Osteocyte (in vitro differentiated cells): ENCODE data around the gene EXOC3L2. TPM values are rescaled to one million over a fixed set of nuclear protein-coding genes. Genes with fewer than 3 reads are reported as not detected.

Experiments used
- DNase-seq: peaks from one replicate; pipeline ENCODE4 v3.0.0; 2021; ENCODE audit warnings: mixed read lengths; ENCODE audit not compliant: unreplicated experiment; ENCODE audit errors: extremely low spot score
- H3K27ac Mint-ChIP-seq: one replicate; pipeline ENCODE4 v1.8.0; 2021; ENCODE audit warnings: mild to moderate bottlenecking, mixed read lengths; ENCODE audit not compliant: unreplicated experiment
- H3K27me3 Mint-ChIP-seq: one replicate; pipeline ENCODE4 v1.8.0; 2021; ENCODE audit warnings: mixed read lengths; ENCODE audit not compliant: unreplicated experiment
- H3K36me3 Mint-ChIP-seq: one replicate; pipeline ENCODE4 v1.8.0; 2021; ENCODE audit warnings: mixed read lengths; ENCODE audit not compliant: unreplicated experiment
- H3K4me1 Mint-ChIP-seq: one replicate; pipeline ENCODE4 v1.8.0; 2021; ENCODE audit warnings: mixed read lengths; ENCODE audit not compliant: unreplicated experiment
- H3K4me3 Mint-ChIP-seq: one replicate; pipeline ENCODE4 v1.8.0; 2021; ENCODE audit warnings: mild to moderate bottlenecking, moderate library complexity, mixed read lengths; ENCODE audit not compliant: unreplicated experiment
- H3K9me3 Mint-ChIP-seq: one replicate; pipeline ENCODE4 v1.8.0; 2021; ENCODE audit warnings: mixed read lengths; ENCODE audit not compliant: unreplicated experiment
- total RNA-seq: library from RNA; stranded (reverse); gene quantifications from 2 replicates; pipeline ENCODE4 v1.2.1, GENCODE V29; 2021
- TF ChIP-seq, protein P1 (sequence below): fragments of 200-600 bp; sonication (generic); IDR thresholded peaks from 2 replicates; pipeline ENCODE4 v1.5.0; 2021; ENCODE audit warnings: antibody characterized with exemption, mild to moderate bottlenecking, moderate library complexity

EXOC3L2 gene
- total RNA-seq, 1 donor from 2014 or later, result 11.1 TPM

DNA sequence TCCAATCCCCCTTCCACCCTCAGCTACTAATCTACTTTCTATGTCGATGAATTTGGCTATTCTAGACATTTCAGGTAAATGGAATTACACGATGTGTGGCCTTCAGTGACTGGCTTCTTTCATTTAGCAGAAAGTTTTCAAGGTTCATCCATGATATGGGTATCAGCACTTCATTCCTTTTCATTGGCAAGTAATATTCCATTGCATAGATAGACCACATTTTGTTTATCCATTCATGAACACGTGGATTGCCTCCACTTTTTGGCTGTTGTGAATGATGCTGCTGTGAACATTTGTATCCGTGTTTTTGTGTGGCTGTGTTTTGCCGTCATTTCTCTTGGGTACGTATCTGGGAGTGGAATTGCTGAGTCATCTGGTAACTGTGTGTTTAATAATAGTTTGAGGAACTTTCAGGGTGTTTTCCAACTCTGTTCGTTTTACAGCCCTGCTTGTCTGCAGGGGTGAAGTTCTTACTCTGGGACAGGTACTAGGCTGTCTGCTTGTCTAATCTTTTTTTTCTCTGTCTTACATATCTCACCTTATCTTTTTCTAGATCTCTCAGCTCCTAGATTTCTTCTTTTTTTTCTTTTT is 38.3 kb upstream of the EXOC3L2 start:
- no peaks in the 10 kb centered on the region for H3K27me3 Mint-ChIP-seq
- TF ChIP-seq, protein P1, sequence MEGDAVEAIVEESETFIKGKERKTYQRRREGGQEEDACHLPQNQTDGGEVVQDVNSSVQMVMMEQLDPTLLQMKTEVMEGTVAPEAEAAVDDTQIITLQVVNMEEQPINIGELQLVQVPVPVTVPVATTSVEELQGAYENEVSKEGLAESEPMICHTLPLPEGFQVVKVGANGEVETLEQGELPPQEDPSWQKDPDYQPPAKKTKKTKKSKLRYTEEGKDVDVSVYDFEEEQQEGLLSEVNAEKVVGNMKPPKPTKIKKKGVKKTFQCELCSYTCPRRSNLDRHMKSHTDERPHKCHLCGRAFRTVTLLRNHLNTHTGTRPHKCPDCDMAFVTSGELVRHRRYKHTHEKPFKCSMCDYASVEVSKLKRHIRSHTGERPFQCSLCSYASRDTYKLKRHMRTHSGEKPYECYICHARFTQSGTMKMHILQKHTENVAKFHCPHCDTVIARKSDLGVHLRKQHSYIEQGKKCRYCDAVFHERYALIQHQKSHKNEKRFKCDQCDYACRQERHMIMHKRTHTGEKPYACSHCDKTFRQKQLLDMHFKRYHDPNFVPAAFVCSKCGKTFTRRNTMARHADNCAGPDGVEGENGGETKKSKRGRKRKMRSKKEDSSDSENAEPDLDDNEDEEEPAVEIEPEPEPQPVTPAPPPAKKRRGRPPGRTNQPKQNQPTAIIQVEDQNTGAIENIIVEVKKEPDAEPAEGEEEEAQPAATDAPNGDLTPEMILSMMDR, result no peak
- peaks cover 41% of the 10 kb centered on the region for H3K36me3 Mint-ChIP-seq
- DNase-seq, result no peak
- H3K27ac Mint-ChIP-seq, result no peak overlapping the region
- no peak overlapping the region for H3K4me3 Mint-ChIP-seq
- H3K9me3 Mint-ChIP-seq, result no peaks in the 10 kb centered on the region
- H3K4me1 Mint-ChIP-seq, result no peaks in the 10 kb centered on the region

DNA sequence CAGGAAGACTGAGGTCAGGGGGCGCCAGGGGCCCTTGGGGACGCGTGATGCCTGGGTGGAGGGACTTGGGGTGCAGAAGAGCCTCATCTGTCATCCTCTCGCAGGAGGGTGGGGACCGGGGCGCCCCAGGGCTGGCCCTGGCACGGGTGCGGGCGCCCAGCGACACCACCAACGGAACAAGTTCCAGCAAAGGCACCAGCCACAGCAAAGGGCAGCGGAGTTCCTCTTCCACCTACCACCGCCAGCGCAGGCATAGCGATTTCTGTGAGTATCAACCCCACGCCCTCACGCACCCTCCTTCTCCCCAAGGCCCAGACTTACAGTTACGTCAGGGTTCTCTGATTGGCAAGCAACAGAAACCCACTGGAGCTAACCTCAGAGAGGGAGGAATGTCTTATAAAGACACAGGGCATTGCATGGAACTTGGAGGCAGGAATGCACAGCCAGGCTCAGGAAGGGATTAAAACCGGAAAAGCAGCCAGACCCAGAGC is 35.3 kb upstream of the EXOC3L2 start:
- Mint-ChIP-seq H3K4me3 (no peak overlapping the region), H3K27ac (no peak overlapping the region), H3K4me1 (peaks cover 3% of the 10 kb centered on the region), H3K27me3 (no peaks in the 10 kb centered on the region), H3K9me3 (no peaks in the 10 kb centered on the region), H3K36me3 (peaks cover 33% of the 10 kb centered on the region)
- DNase-seq, result no peak
- TF ChIP-seq, protein P1, result no peak

DNA sequence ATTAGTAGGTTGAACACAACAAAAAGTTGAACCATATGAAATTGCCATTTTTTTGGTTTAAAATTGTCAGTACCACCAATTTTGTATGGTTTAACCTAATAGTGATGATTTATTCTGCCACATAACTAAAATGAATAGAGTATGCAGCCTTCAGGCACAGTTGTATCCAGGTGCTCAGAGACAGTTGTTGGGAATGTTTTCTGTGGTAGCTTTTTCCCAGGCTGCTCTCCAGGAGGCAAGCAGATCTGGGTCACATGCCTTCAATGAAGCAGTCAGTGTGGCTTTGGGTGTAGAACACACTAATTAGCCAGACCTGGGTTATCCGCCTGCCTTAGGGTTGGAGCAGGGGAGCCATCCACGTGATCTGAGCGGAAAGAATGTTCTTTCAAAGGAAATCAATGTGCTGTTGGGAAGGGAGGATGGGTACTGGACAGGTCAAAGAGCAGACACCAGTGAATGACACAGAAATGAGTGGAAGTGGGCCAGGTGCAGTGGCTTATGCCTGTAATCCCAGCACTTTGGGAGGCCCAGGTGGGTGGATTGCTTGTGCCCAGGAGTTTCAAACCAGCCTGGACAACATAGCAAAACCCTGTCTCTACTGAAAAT is 34.5 kb upstream of the EXOC3L2 start:
- no peak overlapping the region for H3K27ac Mint-ChIP-seq
- peaks cover 3% of the 10 kb centered on the region for H3K4me1 Mint-ChIP-seq
- H3K9me3 Mint-ChIP-seq, result no peaks in the 10 kb centered on the region
- no peak for DNase-seq
- TF ChIP-seq, protein P1, result no peak
- H3K27me3 Mint-ChIP-seq, result no peaks in the 10 kb centered on the region
- H3K36me3 Mint-ChIP-seq, result peaks cover 29% of the 10 kb centered on the region
- H3K4me3 Mint-ChIP-seq, result no peak overlapping the region

DNA sequence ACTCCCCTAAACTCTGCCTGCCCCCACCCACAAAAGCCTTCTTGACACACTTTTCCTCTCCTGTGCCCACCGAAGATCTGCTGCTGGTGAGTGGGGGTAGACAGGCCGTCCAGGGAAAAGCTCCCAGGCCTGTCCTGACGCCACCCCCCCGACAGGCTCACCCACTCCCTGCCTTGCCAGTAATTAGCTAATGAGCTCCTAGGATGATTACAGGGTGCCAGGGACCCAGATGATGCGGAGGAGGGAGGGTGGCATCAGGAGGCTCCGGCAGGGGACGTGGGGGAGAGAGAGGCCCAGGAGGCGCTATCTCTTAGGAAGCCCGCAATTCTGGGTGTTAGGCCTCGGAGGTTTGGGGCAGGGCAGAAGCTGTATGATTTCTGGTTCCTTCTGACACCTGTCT is 32.9 kb upstream of the EXOC3L2 start:
- H3K27me3 Mint-ChIP-seq, result no peaks in the 10 kb centered on the region
- TF ChIP-seq, protein P1, result no peak
- H3K4me3 Mint-ChIP-seq, result no peak overlapping the region
- H3K27ac Mint-ChIP-seq, result no peak overlapping the region
- peaks cover 3% of the 10 kb centered on the region for H3K4me1 Mint-ChIP-seq
- peaks cover 31% of the 10 kb centered on the region for H3K36me3 Mint-ChIP-seq
- no peaks in the 10 kb centered on the region for H3K9me3 Mint-ChIP-seq
- DNase-seq, result no peak

DNA sequence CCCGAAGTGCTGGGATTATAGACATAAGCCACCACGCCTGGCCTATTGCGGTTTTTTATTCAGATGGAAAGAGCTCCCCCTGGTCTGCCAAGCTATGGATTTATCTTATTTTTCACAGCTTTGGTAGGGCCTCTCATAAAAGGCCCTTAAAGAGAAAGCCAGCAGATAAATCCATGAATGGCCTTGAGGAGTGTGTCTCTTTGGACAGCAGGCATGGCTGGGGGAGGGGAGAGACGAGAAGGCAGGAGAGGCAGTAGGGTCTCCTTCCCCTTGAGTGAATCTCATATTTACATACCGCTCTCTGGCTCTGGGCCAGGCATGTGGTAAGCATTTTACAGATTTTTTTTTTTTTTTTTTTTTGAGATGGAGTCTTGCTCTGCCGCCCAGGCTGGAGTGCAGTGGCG is 31.1 kb upstream of the EXOC3L2 start:
- TF ChIP-seq, protein P1, result no peak
- Mint-ChIP-seq H3K9me3 (no peaks in the 10 kb centered on the region), H3K27ac (no peak overlapping the region), H3K27me3 (no peaks in the 10 kb centered on the region), H3K4me3 (no peak overlapping the region), H3K4me1 (peaks cover 3% of the 10 kb centered on the region), H3K36me3 (peaks cover 30% of the 10 kb centered on the region)
- DNase-seq, result no peak
